ENCODE measurements around the gene UGT1A7. TPM values are rescaled to one million over a fixed set of nuclear protein-coding genes. Genes with fewer than 3 reads are reported as not detected.
A peak's percentile ranks its signal among the peaks of the same experiment; 100 is the strongest.

The UGT1A7 gene
- total RNA-seq, 1 donor, result not detected

- DNase-seq (ENCODE audit: low read depth in 2 of 3, low spot score in 2 of 3), result no peak
Observed at GRCh38 chr2:233794128-233794658, 112.5 kb downstream of the UGT1A7 start.

- DNase-seq (ENCODE audit: low read depth in 2 of 3, low spot score in 2 of 3), result no peak
Observed at GRCh38 chr2:233795735-233796171, 114.1 kb downstream of the UGT1A7 start.

GRCh38 chr2:233796254-233796653, 114.6 kb downstream of the UGT1A7 start:
- DNase-seq (ENCODE audit: low read depth in 2 of 3, low spot score in 2 of 3), result no peak

- no peak for DNase-seq (ENCODE audit: low read depth in 2 of 3, low spot score in 2 of 3)
Observed at GRCh38 chr2:233798335-233799086, 116.8 kb downstream of the UGT1A7 start.

- no peak for DNase-seq (ENCODE audit: low read depth in 2 of 3, low spot score in 2 of 3)
Observed at GRCh38 chr2:233799087-233799665, 117.5 kb downstream of the UGT1A7 start.

- DNase-seq (ENCODE audit: low read depth in 2 of 3, low spot score in 2 of 3), result no peak
Observed at GRCh38 chr2:233799716-233800115, 118.0 kb downstream of the UGT1A7 start.

- no peak for DNase-seq (ENCODE audit: low read depth in 2 of 3, low spot score in 2 of 3)
Observed at GRCh38 chr2:233800208-233800607, 118.5 kb downstream of the UGT1A7 start.

GRCh38 chr2:233801357-233802131, 119.8 kb downstream of the UGT1A7 start:
- DNase-seq (ENCODE audit: low read depth in 2 of 3, low spot score in 2 of 3), result peak in 2 of 3 donors; percentile 3 to 12

GRCh38 chr2:233802132-233802815, 120.6 kb downstream of the UGT1A7 start:
- no peak for DNase-seq (ENCODE audit: low read depth in 2 of 3, low spot score in 2 of 3)

- no peak for DNase-seq (ENCODE audit: low read depth in 2 of 3, low spot score in 2 of 3)
Observed at GRCh38 chr2:233803292-233803911, 121.7 kb downstream of the UGT1A7 start.

- DNase-seq (ENCODE audit: low read depth in 2 of 3, low spot score in 2 of 3), result no peak
Observed at GRCh38 chr2:233803994-233804393, 122.3 kb downstream of the UGT1A7 start.

- no peak for DNase-seq (ENCODE audit: low read depth in 2 of 3, low spot score in 2 of 3)
Observed at GRCh38 chr2:233807215-233807865, 125.6 kb downstream of the UGT1A7 start.

GRCh38 chr2:233807966-233808935, 126.5 kb downstream of the UGT1A7 start:
- DNase-seq (ENCODE audit: low read depth in 2 of 3, low spot score in 2 of 3), result no peak

- DNase-seq (ENCODE audit: low read depth in 2 of 3, low spot score in 2 of 3), result no peak
Observed at GRCh38 chr2:233810385-233810784, 128.7 kb downstream of the UGT1A7 start.

GRCh38 chr2:233811087-233811486, 129.4 kb downstream of the UGT1A7 start:
- DNase-seq (ENCODE audit: low read depth in 2 of 3, low spot score in 2 of 3), result no peak

- DNase-seq (ENCODE audit: low read depth in 2 of 3, low spot score in 2 of 3), result no peak
Observed at GRCh38 chr2:233811732-233812131, 130.0 kb downstream of the UGT1A7 start.

- no peak for DNase-seq (ENCODE audit: low read depth in 2 of 3, low spot score in 2 of 3)
Observed at GRCh38 chr2:233813236-233814055, 131.7 kb downstream of the UGT1A7 start.
